Heart left ventricle (tissue), 13 donors: Measurements from ENCODE around the gene TRERF1.
"Not testable (repeated sequence)": the region's sequence is repeated elsewhere in the genome, so short reads cannot be mapped to it uniquely, and the experiment has no call there.

Experiments used
- POLR2A ChIP-seq, 2 donors: fragments of 450-650 bp; IDR thresholded peaks; one replicate each; pipeline ENCODE4 v1.6.1; 2017; ENCODE audit warnings: antibody characterized with exemption in 2 of 2, mild to moderate bottlenecking in 2 of 2, moderate library complexity in 2 of 2
- TF ChIP-seq, protein P1 (sequence below), 12 donors: fragments of 200-600 bp; sonication (generic) in 4 of 12; IDR thresholded peaks; one replicate each; pipeline versions ENCODE4 v1.5.0 to v1.8.0; 2018 to 2022; ENCODE audit warnings: antibody characterized with exemption in 12 of 12, mild to moderate bottlenecking in 5 of 12
- donor health status: ischemic (EF 13 %, LVEDD 7.1; RV severe dilation, severe dysfunction).
- donor health status: DM: no; HTN: yes; CAD: no.
- donor health status: DM: no; HTN: no; CAD: no.
- donor health status: ischemic (EF 25% LVEDD 6.9; RV normal size, moderate dysfunction).
- donor health status: ischemic (EF 25% LVEDD 5.7; RV mildly dilated, moderate dysfunction).
- donor health status: ischemic (EF 35%, LVEDD 5.7; RV mildly dilated, moderate dysfunction).
- donor health status: nonischemic (EF 11% LVEDD 7.7; RV severe dilation, severe dysfunction).
- donor health status: DM: yes; HTN: yes; CAD: no.
- donor health status: PGD.
- donor health status: ischemic (EF 29% LVEDD 5.4; RV normal size, mild dysfunction).
- donor health status: nonischemic (EF 23%, LVEDD 6.1; RV moderate dilation, normal function).

DNA sequence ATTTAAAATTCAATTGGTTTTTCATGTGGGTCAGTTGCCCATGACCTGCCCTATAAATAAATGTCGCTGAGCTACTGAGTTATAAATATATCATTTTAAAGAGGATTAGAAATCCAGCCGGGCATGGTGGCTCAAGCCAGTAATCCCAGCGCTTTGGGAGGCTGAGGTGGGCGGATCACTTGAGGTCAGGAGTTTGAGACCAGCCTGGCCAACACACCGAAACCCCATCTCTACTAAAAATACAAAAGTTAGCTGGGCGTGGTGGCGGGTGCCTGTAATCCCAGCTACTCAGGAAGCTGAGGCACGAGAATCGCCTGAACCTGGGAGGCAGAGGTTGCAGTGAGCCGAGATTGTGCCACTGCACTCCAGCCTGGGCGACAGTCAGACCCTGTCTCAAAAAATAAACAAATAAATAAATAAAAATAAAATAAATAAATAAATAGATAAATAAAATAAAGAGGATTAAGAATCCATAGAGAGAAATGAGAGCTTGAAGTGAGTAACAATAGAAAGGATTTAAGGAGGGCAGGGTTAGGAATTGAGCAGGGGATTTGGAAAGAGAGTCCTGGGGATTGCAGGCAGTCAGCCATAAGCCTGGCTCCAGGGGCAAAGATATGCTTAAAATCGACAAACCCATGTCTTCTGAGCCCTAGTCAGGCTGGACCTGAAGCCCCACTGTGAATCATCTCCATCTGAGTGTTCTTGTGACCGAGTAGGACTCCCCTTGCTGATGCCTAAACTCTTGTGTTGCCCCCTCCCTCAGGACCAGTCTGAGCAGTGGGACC lies 249.4 kb downstream of the TRERF1 start:
- TF ChIP-seq POLR2A (IDR thresholded peaks at IDR 0.05) = not testable (repeated sequence)
- TF ChIP-seq, protein P1, sequence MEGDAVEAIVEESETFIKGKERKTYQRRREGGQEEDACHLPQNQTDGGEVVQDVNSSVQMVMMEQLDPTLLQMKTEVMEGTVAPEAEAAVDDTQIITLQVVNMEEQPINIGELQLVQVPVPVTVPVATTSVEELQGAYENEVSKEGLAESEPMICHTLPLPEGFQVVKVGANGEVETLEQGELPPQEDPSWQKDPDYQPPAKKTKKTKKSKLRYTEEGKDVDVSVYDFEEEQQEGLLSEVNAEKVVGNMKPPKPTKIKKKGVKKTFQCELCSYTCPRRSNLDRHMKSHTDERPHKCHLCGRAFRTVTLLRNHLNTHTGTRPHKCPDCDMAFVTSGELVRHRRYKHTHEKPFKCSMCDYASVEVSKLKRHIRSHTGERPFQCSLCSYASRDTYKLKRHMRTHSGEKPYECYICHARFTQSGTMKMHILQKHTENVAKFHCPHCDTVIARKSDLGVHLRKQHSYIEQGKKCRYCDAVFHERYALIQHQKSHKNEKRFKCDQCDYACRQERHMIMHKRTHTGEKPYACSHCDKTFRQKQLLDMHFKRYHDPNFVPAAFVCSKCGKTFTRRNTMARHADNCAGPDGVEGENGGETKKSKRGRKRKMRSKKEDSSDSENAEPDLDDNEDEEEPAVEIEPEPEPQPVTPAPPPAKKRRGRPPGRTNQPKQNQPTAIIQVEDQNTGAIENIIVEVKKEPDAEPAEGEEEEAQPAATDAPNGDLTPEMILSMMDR (IDR thresholded peaks at IDR 0.05) = not testable (repeated sequence)
